Mucosa of stomach (tissue), 1 donor: ENCODE measurements around the gene HOXC10.

Experiments
- H3K27me3 ChIP-seq: one replicate; pipeline ENCODE4 v1.7.0; 2013; ENCODE audit warnings: mild to moderate bottlenecking, low read length; ENCODE audit not compliant: control insufficient read depth, insufficient read depth
- H3K36me3 ChIP-seq: one replicate; pipeline ENCODE4 v1.7.0; 2013; ENCODE audit warnings: low read length; ENCODE audit not compliant: control insufficient read depth, insufficient read depth
- H3K4me1 ChIP-seq: one replicate; pipeline ENCODE4 v1.7.0; 2013; ENCODE audit warnings: mild to moderate bottlenecking, low read length; ENCODE audit not compliant: control insufficient read depth, insufficient read depth
- H3K4me3 ChIP-seq: one replicate; pipeline ENCODE4 v1.7.0; 2013; ENCODE audit warnings: low read length
- H3K9ac ChIP-seq: one replicate; pipeline ENCODE4 v1.7.0; 2013; ENCODE audit warnings: mild to moderate bottlenecking, low read length, moderate library complexity
- H3K9me3 ChIP-seq: one replicate; pipeline ENCODE4 v1.7.0; 2013; ENCODE audit warnings: mild to moderate bottlenecking, low read length, moderate library complexity; ENCODE audit not compliant: control insufficient read depth
- donor health status: Pancreatic carcinoma.

HOXC10 gene

DNA sequence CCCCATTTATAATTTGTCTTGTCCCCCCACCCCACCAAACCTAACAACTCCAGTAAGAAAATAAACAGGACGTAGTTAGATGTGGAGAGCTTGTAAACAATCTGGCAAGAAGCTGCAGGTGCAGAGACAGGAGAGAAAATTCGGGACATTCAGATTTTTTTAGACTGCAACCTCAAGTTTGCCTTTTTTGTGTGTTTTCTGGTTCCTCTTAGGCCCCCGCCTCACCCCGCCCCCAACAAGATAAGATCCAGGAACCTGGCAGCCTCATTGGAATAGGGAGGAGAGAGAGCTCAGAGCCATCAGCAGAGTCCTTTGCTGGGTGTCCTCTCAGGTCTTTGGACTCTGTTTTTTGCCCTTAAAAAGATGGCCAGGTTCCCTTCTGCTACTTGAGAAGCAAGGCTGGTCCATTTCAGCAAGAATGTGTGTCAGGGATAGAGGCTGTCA lies 2.9 kb downstream of the HOXC10 start:
- Histone ChIP-seq H3K4me3 (no peak overlapping the region), H3K36me3 (no peaks in the 10 kb centered on the region), H3K4me1 (peaks cover 15% of the 10 kb centered on the region), H3K27me3 (peaks cover 98% of the 10 kb centered on the region), H3K9me3 (no peaks in the 10 kb centered on the region), H3K9ac (no peak overlapping the region)

DNA sequence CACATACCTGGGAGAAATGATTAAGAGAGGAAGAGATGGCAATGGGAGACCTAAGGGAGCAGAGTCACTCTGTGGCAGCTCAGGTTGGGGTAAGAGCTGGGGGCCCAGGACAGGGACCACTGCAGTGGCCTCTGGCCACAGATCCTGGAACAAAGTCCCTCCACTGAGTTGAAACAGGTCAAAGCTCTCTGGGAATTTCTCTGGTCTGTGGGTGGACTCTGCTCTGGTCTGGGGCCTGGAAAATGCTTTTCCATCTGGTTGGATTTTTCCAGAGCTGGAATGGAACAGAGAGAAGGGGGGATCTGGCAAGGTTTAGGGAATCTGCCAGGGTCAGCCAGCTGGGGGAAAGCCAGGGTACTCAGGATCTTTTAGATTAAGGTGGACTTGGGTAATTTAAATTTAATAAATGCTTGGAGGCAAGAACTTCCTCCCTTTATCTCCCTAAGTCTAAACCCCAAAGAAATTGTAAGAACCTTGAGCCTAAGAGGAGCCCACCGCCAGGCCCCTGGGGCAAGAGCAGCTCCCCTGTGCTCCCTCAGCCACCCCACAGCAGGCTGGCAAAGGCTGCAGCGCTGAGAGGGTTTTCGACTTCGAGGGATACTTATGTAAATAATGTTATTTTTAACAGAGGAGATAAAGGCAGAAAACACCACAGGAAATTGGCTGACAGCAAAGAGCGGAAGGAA lies 3.7 kb downstream of the HOXC10 start:
- Histone ChIP-seq H3K9me3 (no peaks in the 10 kb centered on the region), H3K36me3 (no peaks in the 10 kb centered on the region), H3K27me3 (peaks cover 98% of the 10 kb centered on the region), H3K9ac (no peak overlapping the region), H3K4me3 (no peak overlapping the region), H3K4me1 (peaks cover 15% of the 10 kb centered on the region)

DNA sequence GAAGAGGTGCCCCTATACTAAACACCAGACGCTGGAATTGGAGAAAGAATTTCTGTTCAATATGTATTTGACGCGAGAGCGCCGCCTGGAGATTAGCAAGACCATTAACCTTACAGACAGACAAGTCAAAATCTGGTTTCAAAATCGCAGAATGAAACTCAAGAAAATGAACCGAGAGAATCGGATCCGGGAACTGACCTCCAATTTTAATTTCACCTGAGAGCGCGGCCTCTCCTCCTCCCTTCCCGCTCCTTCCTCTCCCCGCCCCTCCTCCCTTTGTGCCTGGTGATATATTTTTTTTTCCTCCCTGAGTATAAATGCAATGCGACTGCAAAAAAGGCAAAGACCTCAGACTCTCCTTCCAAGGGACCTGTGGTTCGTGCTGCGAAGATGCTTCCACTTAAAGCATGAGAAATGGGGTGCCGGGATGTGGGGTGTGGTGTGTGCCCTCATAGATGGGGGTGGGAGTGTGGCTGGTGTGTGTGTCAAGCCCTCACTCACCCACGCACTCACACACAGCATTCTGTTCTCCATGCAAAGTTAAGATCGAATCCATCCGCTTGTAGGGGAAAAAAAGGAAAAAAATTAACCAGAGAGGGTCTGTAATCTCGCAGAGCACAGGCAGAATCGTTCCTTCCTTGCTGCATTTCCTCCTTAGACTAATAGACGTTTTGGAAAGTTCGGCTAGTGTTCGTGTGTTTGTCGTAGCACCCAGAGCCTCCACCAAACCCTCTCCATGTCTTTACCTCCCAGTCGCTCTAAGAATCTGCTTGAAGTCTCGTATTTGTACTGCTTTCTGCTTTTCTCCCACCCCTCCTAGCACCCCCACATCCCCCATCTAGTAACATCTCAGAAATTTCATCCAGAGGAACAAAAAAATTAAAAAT lies 4.5 kb downstream of the HOXC10 start:
- no peak overlapping the region for H3K9ac ChIP-seq
- H3K36me3 ChIP-seq = no peaks in the 10 kb centered on the region
- H3K9me3 ChIP-seq = no peaks in the 10 kb centered on the region
- peaks cover 98% of the 10 kb centered on the region for H3K27me3 ChIP-seq
- H3K4me1 ChIP-seq = peaks cover 21% of the 10 kb centered on the region
- no peak overlapping the region for H3K4me3 ChIP-seq

DNA sequence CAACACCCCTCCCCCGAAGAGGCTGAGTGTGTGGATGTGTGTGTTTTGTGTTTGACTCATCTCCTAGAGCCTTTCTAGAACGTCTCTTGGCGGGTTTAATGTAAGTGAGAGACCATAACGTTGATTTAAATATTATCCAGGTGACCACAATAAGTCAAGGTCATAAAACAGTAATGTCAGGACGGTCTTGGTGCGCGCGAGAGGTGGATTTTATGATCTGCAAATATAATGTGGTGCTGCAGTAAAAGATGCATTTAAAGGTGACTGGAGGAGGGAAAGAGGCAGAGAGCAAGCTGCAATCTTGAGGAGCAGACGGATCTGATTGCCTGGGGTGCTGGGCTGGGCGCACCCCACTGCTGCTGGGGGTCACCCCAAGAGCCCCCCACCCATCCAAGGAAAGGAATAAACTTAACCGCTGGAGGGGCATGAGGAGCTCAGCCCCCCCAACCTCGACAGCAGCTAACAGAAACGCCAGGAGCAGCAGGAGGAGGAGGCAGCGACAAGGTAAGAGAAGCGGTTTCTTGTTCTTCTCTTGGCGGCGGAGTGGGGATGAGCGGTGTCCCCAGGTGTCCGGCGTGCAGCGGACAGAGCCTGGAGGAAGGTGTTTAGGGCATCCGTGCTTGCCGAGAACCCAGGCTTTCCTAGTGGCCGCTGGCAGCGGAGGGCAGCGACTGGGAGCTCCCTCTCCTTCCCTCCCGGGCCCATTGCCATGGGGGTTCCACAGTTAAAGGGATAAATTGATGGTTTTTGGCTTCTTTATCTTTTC lies 5.5 kb downstream of the HOXC10 start:
- H3K4me1 ChIP-seq = peaks cover 23% of the 10 kb centered on the region
- no peaks in the 10 kb centered on the region for H3K9me3 ChIP-seq
- H3K27me3 ChIP-seq = peaks cover 100% of the 10 kb centered on the region
- H3K9ac ChIP-seq = no peak overlapping the region
- H3K36me3 ChIP-seq = no peaks in the 10 kb centered on the region
- no peak overlapping the region for H3K4me3 ChIP-seq

DNA sequence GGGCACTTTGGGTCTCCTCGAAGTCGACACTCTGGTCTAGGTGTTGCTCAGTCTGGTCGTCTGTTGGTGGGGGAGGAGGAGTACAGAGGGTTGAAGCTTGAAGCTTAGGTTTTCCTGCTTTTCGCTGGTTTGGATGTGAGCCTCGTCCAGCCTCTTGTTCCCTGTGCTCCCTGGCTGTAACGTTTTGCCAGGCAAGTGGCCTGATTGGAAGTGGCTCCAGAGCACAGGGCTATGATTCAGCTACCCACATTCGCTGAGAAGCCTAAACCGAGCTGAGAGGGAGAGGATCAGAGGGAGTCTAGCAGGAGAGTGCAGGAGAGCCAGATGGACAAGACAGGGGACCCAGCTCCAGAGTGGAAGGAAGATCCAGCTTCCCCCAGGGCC lies 6.1 kb downstream of the HOXC10 start:
- H3K9me3 ChIP-seq = no peaks in the 10 kb centered on the region
- H3K9ac ChIP-seq = no peak overlapping the region
- H3K27me3 ChIP-seq = peaks cover 100% of the 10 kb centered on the region
- H3K4me3 ChIP-seq = no peak overlapping the region
- no peaks in the 10 kb centered on the region for H3K36me3 ChIP-seq
- peaks cover 23% of the 10 kb centered on the region for H3K4me1 ChIP-seq

DNA sequence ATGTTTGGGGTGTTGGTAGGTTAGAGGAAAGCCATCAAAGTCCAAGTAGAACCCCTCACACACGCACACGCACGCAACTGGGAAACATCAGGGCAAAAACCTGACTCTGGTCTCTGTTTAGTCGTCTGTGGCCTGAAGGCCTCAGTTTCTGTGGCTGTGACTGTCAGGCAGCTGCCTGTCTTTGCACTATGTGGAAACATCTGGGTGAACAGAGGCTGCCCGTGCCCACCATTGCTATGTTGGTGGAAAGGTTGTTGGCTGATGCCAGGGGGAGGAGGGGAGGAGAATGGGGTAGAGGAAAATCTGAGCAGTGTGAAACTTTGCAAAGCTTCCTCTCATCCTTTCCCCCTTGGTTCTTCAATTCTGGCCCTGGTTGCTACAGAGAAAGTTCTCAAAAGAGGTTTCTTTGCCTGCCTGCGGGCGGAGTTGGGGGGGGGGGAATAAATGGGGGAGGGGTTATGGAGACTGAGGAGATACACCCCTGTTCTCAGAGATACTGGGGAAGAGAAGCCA lies 7.5 kb downstream of the HOXC10 start:
- Histone ChIP-seq H3K27me3 (peaks cover 100% of the 10 kb centered on the region), H3K4me1 (peaks cover 24% of the 10 kb centered on the region), H3K9ac (no peak overlapping the region)

DNA sequence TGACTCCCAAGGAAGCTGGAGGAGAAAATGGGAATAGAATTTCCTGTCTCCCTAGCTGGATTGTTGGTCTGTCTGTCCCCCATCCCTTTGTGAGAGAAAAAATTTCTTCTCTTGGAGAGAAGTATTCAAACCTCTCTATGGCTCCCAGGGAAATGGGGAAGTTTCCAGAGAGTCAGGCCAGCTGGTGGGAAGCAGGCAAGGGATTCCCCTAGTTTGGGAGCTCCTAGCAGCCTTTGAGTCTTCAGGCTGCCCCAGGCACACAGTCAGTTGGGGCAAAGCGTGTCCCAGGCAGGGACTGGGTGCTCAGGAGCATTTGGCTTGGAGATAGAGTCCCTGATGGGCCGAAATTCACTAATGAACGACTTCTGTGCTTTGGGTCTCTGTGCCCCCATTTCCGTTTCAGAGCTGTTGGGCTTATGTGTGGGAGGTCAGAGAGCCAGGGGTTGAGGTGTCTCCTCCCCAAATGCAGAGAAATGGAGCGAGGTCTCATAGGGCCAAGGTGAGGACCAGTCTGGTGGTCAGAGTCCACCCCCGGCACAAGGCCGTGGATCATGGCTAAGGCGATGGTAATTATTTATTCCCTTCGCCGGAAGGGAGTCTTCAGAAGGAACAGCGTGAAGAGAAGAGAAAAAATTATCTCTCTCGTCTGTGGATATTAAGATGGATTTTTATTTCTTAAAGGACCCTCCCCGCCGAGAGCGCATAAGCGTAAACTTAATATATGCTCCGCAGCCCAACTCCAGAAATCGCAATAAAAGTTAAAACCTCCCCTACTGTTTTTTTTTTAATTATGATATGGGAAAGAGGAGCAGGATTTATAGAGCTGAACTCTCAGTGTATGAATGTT lies 8.4 kb downstream of the HOXC10 start:
- no peak overlapping the region for H3K9ac ChIP-seq
- H3K36me3 ChIP-seq = no peaks in the 10 kb centered on the region
- H3K4me3 ChIP-seq = no peak overlapping the region
- no peaks in the 10 kb centered on the region for H3K9me3 ChIP-seq
- H3K27me3 ChIP-seq = peaks cover 100% of the 10 kb centered on the region
- peaks cover 24% of the 10 kb centered on the region for H3K4me1 ChIP-seq

More for the DNA sequence above, 7.5 kb downstream of the HOXC10 start:
- no peaks in the 10 kb centered on the region for H3K36me3 ChIP-seq
- H3K4me3 ChIP-seq = no peak overlapping the region
- H3K9me3 ChIP-seq = no peaks in the 10 kb centered on the region

DNA sequence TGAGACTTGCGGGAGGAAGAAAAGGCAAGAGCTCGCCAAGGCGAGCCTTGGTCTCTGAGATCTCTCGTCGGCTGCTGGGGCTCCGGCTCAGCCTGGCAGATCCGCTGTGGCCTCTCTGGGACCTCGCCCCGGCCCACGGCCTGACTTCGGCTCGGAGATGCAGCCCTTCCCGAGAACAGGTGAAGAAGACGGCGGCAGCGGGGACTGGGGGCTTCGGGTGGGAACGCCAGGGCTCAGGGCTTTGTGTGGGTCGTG lies 9.0 kb downstream of the HOXC10 start:
- no peaks in the 10 kb centered on the region for H3K9me3 ChIP-seq
- H3K9ac ChIP-seq = no peak overlapping the region
- H3K4me3 ChIP-seq = no peak overlapping the region
- peaks cover 24% of the 10 kb centered on the region for H3K4me1 ChIP-seq
- peaks cover 100% of the 10 kb centered on the region for H3K27me3 ChIP-seq
- no peaks in the 10 kb centered on the region for H3K36me3 ChIP-seq

DNA sequence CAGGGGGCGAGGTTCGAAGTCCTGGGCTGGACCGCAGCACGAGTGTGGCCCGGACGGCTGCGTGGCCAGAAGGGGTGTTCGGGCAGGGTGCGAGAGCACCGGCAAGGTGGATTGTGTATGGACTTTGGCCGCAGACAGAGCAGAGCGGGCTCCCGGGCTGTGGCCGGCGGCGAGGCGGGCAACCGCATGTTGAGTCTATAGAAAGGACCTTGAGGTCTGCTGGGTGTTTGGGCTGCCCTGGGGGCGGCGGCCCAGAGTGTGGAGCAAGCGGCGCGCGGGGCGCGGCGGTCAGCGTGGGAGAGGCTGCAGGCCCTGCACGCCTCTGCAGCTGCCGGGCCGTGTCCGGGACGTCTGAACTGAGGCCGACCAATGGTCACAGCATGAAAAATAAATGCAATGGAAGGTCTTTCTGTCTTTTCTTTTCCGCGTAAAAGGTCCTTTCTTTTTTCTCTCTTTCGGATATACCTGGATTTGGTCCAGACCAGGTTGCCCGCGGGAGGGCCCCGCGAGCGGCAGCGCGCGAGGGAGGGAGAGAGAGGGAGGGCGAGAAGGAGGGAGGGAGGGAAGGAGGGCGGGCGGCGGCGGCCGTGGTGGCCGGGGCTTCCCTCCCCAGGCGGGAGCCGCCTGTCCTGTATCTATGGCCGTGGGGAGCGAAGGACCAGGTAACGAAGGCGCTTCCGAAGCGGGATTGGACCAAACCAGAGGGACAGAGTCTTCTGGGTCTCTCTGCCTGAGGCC lies 9.5 kb downstream of the HOXC10 start:
- Histone ChIP-seq H3K27me3 (peaks cover 98% of the 10 kb centered on the region), H3K4me1 (peaks cover 25% of the 10 kb centered on the region), H3K9ac (no peak overlapping the region), H3K36me3 (no peaks in the 10 kb centered on the region), H3K9me3 (no peaks in the 10 kb centered on the region), H3K4me3 (no peak overlapping the region)

DNA sequence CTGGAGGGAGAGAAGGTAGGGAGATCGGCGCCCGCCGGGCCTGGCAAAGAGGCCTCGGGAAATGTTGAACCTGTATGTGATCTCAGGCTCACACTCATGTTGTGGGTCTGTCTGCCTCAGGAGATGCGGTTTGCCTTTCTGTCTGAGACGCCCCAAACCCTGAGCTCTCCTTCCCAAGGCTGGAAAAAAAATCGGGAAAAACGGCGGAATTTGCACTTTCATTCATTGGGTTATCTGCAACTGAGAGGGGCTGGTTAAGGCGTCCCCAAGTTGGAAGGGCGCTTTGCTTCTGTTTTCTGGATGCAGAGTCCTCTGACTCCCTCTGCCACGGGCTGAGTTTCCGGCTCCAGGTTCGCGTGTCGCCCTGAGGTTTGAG lies 10.0 kb downstream of the HOXC10 start:
- H3K36me3 ChIP-seq = no peaks in the 10 kb centered on the region
- peaks cover 98% of the 10 kb centered on the region for H3K27me3 ChIP-seq
- H3K9ac ChIP-seq = no peak overlapping the region
- no peaks in the 10 kb centered on the region for H3K9me3 ChIP-seq
- H3K4me1 ChIP-seq = peaks cover 30% of the 10 kb centered on the region
- no peak overlapping the region for H3K4me3 ChIP-seq
